HG03039 (cell line): Measurements from ENCODE around the gene NEUROG2.

Source experiments
- ATAC-seq: cut with Tn5 transposase; IDR thresholded peaks from one replicate; pipeline ENCODE4 v1.9.1; 2021; ENCODE audit warnings: mild to moderate bottlenecking, moderate library complexity; ENCODE audit not compliant: unreplicated experiment

The NEUROG2 gene

GRCh38 chr4:112521123-112522023 is 5.4 kb upstream of the NEUROG2 start:
- no peak for ATAC-seq

- ATAC-seq: no peak
Measured at GRCh38 chr4:112520598-112521122, 4.7 kb upstream of the NEUROG2 start.

GRCh38 chr4:112519689-112520597 is 4.0 kb upstream of the NEUROG2 start:
- no peak for ATAC-seq

- no peak for ATAC-seq
Measured at GRCh38 chr4:112518675-112519074, 2.7 kb upstream of the NEUROG2 start.

- ATAC-seq: no peak
Measured at GRCh38 chr4:112517911-112518310, 1.9 kb upstream of the NEUROG2 start.

- ATAC-seq: no peak
Measured at GRCh38 chr4:112517067-112517634, 1.2 kb upstream of the NEUROG2 start.

- ATAC-seq: no peak
Measured at GRCh38 chr4:112516471-112517066, 589 bp upstream of the NEUROG2 start.

- ATAC-seq: peak; percentile 47
Measured at GRCh38 chr4:112515198-112516065, 548 bp downstream of the NEUROG2 start.

- peak; percentile 5 for ATAC-seq
Measured at GRCh38 chr4:112514647-112515197, 1.3 kb downstream of the NEUROG2 start.

- peak; percentile 2 for ATAC-seq
Measured at GRCh38 chr4:112513971-112514646, 1.9 kb downstream of the NEUROG2 start.

GRCh38 chr4:112511803-112512118 is 4.2 kb downstream of the NEUROG2 start:
- no peak for ATAC-seq

- no peak for ATAC-seq
Measured at GRCh38 chr4:112511093-112511802, 4.7 kb downstream of the NEUROG2 start.

GRCh38 chr4:112510291-112511092 is 5.5 kb downstream of the NEUROG2 start:
- no peak for ATAC-seq

- no peak for ATAC-seq
Measured at GRCh38 chr4:112509243-112510141, 6.5 kb downstream of the NEUROG2 start.

GRCh38 chr4:112508356-112508755 is 7.6 kb downstream of the NEUROG2 start:
- no peak for ATAC-seq

- no peak for ATAC-seq
Measured at GRCh38 chr4:112504807-112505206, 11.2 kb downstream of the NEUROG2 start.

GRCh38 chr4:112502871-112503270 is 13.1 kb downstream of the NEUROG2 start:
- no peak for ATAC-seq
